Measurements from ENCODE around the gene TIGAR.

TIGAR gene, protein sequence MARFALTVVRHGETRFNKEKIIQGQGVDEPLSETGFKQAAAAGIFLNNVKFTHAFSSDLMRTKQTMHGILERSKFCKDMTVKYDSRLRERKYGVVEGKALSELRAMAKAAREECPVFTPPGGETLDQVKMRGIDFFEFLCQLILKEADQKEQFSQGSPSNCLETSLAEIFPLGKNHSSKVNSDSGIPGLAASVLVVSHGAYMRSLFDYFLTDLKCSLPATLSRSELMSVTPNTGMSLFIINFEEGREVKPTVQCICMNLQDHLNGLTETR

DNA sequence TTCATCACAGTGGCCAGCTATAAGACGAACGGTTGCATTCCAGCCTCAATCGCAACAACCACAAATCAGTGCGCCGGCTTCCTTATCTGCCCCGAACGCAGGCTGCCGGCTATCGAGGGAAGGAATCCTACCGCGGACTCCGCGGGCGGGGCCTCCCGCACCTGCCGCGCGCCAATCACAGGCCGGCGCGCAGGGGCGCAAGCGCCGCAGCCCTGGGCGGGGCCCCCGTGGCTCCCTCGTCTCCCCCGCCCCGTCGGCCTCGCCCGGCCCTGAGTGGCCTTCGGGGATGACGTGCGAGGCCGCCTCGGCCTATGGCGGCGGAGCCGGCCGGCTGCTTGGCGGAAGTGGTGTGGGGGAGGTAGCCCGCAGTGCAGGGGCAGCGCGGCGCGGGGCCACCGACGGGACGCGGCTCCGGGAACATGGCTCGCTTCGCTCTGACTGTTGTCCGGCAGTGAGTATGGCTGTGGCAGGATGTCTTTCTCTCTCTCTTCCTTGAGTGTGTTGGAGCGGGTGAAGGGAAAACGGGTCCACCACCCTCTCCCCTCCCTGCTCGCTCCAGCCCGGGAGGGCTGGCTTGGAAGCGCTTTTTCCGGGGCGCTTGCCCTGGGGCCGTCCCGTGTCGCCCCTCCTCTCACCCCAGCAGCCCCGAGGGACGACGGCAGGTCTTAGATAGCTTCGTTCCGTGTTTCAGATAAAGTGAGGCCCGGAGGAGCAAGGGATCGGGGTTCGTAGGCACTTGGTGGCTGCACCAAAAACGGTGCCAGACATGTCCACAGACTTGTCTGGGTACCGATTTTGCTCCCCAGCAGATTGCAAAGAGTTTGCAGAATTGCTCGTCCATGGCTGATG is at the start of gene TIGAR:
TIGAR (plus strand) TSS at position 361 of the 849 bp plus-strand sequence; CDS start at position 420, 59 bp downstream.
- H3K79me2 ChIP-seq (ENCODE audit: control insufficient read depth, insufficient read depth, low read length, unreplicated experiment) = peaks cover 32% of the 10 kb centered on the region
- peak within 1 kb of the TSS; percentile 93 for H3K4me3 ChIP-seq (ENCODE audit: low read depth, low read length)
- H3K27me3 ChIP-seq (ENCODE audit: insufficient read depth, low read length) = no peaks in the 10 kb centered on the region
- peaks cover 6% of the 10 kb centered on the region for H3K4me1 ChIP-seq (ENCODE audit: control insufficient read depth, insufficient read depth, low read length, unreplicated experiment)
- 0 out of 2 replicates have a peak, but pooled peaks cover 4% of the 10 kb centered on the region for H3K36me3 ChIP-seq (ENCODE audit: insufficient read depth, low read length)
- H3K27ac ChIP-seq (ENCODE audit: low read depth, low read length) = peak within 1 kb of the TSS; percentile 38
- H2AFZ ChIP-seq (ENCODE audit: low read length, unreplicated experiment) = peak within 1 kb of the TSS; percentile 95

DNA sequence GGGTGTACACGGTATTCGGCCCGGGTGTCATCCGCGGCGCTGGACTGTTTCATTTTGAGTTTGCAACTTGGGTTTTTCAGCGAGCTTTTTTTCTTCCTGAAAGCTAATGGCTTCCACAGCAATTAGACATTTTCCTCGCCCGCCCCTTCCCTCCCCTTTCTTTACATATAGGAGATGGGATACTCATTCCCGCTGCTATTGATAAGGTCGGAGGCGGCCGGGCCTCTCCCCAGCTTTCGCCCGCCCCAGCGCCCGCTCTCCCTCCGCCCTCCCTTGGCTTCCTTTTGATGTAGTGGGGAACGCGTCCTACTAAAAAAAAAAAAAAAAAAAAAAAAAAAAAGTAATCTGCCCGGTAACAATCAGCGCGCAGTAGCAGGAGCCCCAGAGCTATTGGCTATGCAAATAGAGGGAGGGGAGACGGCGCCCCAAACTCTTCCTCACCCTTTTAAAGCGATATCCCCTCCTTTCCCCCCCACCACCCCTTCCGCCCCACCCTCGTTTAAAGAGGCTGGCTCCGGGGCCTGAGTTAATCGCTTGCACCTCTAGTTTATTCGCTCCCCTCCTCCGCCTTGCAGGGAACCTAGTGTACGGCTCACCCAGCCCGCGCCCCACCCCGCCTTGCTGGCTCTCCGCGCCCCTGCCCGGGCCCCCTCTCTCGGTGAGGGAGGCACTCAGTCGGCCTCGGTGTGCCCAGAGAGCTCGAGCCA is 49.1 kb upstream of the TIGAR start:
- peak overlapping the region; percentile 67 for H2AFZ ChIP-seq (ENCODE audit: low read length, unreplicated experiment)

DNA sequence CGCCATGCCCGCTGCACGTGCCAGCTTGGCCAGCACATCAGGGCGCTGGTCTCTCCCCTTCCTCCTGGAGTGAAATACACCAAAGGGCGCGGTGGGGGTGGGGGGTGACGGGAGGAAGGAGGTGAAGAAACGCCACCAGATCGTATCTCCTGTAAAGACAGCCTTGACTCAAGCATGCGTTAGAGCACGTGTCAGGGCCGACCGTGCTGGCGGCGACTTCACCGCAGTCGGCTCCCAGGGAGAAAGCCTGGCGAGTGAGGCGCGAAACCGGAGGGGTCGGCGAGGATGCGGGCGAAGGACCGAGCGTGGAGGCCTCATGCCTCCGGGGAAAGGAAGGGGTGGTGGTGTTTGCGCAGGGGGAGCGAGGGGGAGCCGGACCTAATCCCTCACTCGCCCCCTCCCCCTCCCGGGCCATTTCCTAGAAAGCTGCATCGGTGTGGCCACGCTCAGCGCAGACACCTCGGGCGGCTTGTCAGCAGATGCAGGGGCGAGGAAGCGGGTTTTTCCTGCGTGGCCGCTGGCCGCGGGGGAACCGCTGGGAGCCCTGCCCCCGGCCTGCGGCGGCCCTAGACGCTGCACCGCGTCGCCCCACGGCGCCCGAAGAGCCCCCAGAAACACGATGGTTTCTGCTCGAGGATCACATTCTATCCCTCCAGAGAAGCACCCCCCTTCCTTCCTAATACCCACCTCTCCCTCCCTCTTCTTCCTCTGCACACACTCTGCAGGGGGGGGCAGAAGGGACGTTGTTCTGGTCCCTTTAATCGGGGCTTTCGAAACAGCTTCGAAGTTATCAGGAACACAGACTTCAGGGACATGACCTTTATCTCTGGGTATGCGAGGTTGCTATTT is 48.4 kb upstream of the TIGAR start:
- Histone ChIP-seq H3K27me3 (ENCODE audit: insufficient read depth, low read length) (peaks cover 38% of the 10 kb centered on the region), H3K36me3 (ENCODE audit: insufficient read depth, low read length) (no peaks in the 10 kb centered on the region), H2AFZ (ENCODE audit: low read length, unreplicated experiment) (peak overlapping the region; percentile 67), H3K4me3 (ENCODE audit: low read depth, low read length) (peak overlapping the region; percentile 98), H3K27ac (ENCODE audit: low read depth, low read length) (no peak overlapping the region), H3K79me2 (ENCODE audit: control insufficient read depth, insufficient read depth, low read length, unreplicated experiment) (peaks cover 19% of the 10 kb centered on the region), H3K4me1 (ENCODE audit: control insufficient read depth, insufficient read depth, low read length, unreplicated experiment) (peaks cover 17% of the 10 kb centered on the region)

More for the DNA sequence above, 49.1 kb upstream of the TIGAR start:
- Histone ChIP-seq H3K4me3 (ENCODE audit: low read depth, low read length) (peak overlapping the region; percentile 98), H3K27ac (ENCODE audit: low read depth, low read length) (no peak overlapping the region), H3K79me2 (ENCODE audit: control insufficient read depth, insufficient read depth, low read length, unreplicated experiment) (peaks cover 19% of the 10 kb centered on the region), H3K36me3 (ENCODE audit: insufficient read depth, low read length) (no peaks in the 10 kb centered on the region), H3K4me1 (ENCODE audit: control insufficient read depth, insufficient read depth, low read length, unreplicated experiment) (peaks cover 14% of the 10 kb centered on the region), H3K27me3 (ENCODE audit: insufficient read depth, low read length) (peaks cover 46% of the 10 kb centered on the region)

DNA sequence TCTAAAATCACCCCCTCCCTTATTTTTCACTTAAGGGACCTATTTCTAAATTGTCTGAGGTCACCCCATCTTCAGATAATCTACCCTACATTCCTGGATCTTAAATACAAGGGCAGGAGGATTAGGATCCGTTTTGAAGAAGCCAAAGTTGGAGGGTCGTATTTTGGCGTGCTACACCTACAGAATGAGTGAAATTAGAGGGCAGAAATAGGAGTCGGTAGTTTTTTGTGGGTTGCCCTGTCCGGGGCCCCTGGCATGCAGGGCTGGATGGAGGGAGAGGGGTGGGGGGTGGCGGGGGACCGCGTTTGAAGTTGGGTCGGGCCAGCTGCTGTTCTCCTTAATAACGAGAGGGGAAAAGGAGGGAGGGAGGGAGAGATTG is 47.8 kb upstream of the TIGAR start:
- Histone ChIP-seq H3K27ac (ENCODE audit: low read depth, low read length) (no peak overlapping the region), H3K79me2 (ENCODE audit: control insufficient read depth, insufficient read depth, low read length, unreplicated experiment) (peaks cover 19% of the 10 kb centered on the region), H3K27me3 (ENCODE audit: insufficient read depth, low read length) (peaks cover 33% of the 10 kb centered on the region), H3K4me1 (ENCODE audit: control insufficient read depth, insufficient read depth, low read length, unreplicated experiment) (peaks cover 18% of the 10 kb centered on the region), H2AFZ (ENCODE audit: low read length, unreplicated experiment) (peak overlapping the region; percentile 45), H3K4me3 (ENCODE audit: low read depth, low read length) (peak overlapping the region; percentile 98), H3K36me3 (ENCODE audit: insufficient read depth, low read length) (no peaks in the 10 kb centered on the region)

DNA sequence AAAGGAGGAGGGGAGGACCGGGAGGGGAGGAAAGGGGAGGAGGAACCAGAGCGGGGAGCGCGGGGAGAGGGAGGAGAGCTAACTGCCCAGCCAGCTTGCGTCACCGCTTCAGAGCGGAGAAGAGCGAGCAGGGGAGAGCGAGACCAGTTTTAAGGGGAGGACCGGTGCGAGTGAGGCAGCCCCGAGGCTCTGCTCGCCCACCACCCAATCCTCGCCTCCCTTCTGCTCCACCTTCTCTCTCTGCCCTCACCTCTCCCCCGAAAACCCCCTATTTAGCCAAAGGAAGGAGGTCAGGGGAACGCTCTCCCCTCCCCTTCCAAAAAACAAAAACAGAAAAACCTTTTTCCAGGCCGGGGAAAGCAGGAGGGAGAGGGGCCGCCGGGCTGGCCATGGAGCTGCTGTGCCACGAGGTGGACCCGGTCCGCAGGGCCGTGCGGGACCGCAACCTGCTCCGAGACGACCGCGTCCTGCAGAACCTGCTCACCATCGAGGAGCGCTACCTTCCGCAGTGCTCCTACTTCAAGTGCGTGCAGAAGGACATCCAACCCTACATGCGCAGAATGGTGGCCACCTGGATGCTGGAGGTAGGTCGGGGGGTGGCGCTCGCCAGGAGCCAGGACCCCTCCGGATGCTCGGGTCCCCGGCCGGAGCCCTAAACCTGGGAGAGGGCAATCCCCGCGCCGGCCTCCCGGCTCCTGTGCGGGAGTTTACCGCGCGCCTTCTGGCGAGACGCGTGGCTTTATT is 47.2 kb upstream of the TIGAR start, which contains the start of gene CCND2:
CCND2 (plus strand) TSS at position 111 of the 744 bp plus-strand sequence; CDS start at position 390, 279 bp downstream.
- Histone ChIP-seq H3K4me3 (ENCODE audit: low read depth, low read length) (peak within 1 kb of the TSS; percentile 98), H2AFZ (ENCODE audit: low read length, unreplicated experiment) (peak within 1 kb of the TSS; percentile 67), H3K4me1 (ENCODE audit: control insufficient read depth, insufficient read depth, low read length, unreplicated experiment) (peaks cover 23% of the 10 kb centered on the region), H3K27ac (ENCODE audit: low read depth, low read length) (no peak within 1 kb of the TSS), H3K27me3 (ENCODE audit: insufficient read depth, low read length) (peaks cover 27% of the 10 kb centered on the region), H3K79me2 (ENCODE audit: control insufficient read depth, insufficient read depth, low read length, unreplicated experiment) (peaks cover 19% of the 10 kb centered on the region), H3K36me3 (ENCODE audit: insufficient read depth, low read length) (no peaks in the 10 kb centered on the region)

DNA sequence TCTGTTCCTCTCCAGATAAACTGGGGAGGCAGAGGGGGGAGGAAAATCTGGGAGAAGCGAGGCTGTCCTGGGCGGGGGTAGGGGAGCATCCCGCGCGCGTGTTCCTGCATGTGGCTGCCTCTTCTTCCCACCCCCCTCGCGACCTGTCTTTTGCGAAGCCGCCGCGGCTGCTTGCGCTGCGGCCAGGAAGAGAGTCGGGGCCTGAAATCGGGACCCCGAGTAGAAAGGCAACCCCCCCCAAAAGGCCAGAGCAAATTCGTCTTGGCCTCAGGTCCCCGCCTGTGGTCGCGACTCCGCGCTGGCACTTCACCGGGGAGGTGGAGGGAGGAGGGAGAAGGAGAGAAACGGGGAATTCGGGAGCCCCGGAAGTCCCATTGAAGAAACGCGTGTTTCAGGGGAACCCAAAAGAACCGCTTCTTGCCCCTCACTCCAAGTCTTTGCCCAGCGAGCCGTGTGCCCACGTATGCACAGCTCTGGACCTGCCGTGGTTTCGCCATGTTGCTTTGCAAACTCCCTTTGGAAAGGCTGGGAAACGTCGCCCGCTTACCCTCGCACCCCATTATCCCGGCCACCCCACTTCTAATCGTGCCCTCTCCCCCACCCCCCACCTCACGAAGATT is 46.5 kb upstream of the TIGAR start:
- no peak overlapping the region; the same call in 1 of the 2 replicates for H3K27ac ChIP-seq (ENCODE audit: low read depth, low read length)
- H3K36me3 ChIP-seq (ENCODE audit: insufficient read depth, low read length) = peaks cover 2% of the 10 kb centered on the region; the same call in 1 of the 2 replicates
- H3K79me2 ChIP-seq (ENCODE audit: control insufficient read depth, insufficient read depth, low read length, unreplicated experiment) = peaks cover 19% of the 10 kb centered on the region
- H3K27me3 ChIP-seq (ENCODE audit: insufficient read depth, low read length) = peaks cover 22% of the 10 kb centered on the region
- H3K4me3 ChIP-seq (ENCODE audit: low read depth, low read length) = peak overlapping the region; percentile 98
- peaks cover 23% of the 10 kb centered on the region for H3K4me1 ChIP-seq (ENCODE audit: control insufficient read depth, insufficient read depth, low read length, unreplicated experiment)
- H2AFZ ChIP-seq (ENCODE audit: low read length, unreplicated experiment) = peak overlapping the region; percentile 64

DNA sequence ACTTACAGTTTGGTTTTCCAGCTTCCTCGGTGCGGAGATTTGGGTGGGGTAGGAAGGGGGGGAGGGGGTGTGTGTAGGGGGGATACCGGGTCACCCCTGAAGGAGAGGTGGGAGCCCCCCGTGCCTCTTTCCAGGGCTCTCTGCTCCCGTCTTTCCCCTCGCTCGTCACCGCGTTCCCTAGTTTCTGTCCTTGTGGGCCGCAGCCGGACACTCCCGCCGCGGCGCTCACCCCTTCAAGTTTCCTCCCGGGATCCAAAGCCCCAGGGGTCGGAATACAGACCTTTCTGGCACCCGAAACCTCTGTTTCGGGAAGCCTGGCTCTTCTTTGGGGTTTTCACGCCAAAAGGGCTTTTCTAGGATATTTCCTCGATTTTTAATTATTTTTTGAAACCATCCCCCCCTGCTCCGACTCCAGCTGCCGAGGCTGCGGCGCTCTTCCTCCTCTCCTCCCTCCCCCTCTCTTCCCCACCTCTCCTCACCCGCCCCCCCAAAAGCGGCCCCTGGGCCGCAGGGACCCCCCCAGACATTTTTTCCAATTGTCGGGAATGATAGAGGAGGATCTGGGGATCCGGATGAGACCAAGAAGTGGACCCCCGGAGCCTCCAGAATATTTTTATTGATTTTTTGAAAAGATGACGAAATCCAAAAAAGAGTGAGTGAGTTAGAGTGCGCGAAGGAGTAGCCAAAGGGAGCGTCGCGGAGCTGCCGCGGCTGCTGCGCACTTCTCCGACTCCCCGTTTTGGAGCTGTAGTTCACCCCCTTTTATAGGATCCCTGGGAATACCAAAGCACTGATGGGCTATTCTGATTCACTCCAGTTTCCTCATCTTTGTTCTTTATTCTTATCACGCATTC is 45.8 kb upstream of the TIGAR start:
- peaks cover 8% of the 10 kb centered on the region; the same call in 1 of the 2 replicates for H3K36me3 ChIP-seq (ENCODE audit: insufficient read depth, low read length)
- H3K4me3 ChIP-seq (ENCODE audit: low read depth, low read length) = peak overlapping the region; percentile 98
- peaks cover 19% of the 10 kb centered on the region for H3K79me2 ChIP-seq (ENCODE audit: control insufficient read depth, insufficient read depth, low read length, unreplicated experiment)
- peak overlapping the region; percentile 61 for H3K27ac ChIP-seq (ENCODE audit: low read depth, low read length)
- H3K27me3 ChIP-seq (ENCODE audit: insufficient read depth, low read length) = peaks cover 14% of the 10 kb centered on the region
- peak overlapping the region; percentile 64 for H2AFZ ChIP-seq (ENCODE audit: low read length, unreplicated experiment)
- peaks cover 27% of the 10 kb centered on the region for H3K4me1 ChIP-seq (ENCODE audit: control insufficient read depth, insufficient read depth, low read length, unreplicated experiment)

DNA sequence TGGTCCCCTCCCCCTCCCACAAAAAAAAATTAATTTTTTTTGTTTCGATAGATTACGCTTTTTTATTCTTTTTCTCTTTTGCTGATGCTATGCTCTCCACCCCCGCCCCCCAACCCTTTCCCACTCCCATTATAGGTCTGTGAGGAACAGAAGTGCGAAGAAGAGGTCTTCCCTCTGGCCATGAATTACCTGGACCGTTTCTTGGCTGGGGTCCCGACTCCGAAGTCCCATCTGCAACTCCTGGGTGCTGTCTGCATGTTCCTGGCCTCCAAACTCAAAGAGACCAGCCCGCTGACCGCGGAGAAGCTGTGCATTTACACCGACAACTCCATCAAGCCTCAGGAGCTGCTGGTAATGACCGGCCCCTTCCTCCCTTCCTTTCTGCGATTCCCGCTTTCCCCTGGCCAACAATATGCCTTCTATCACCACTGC is 45.1 kb upstream of the TIGAR start:
- Histone ChIP-seq H3K36me3 (ENCODE audit: insufficient read depth, low read length) (peaks cover 8% of the 10 kb centered on the region; the same call in 1 of the 2 replicates), H3K27me3 (ENCODE audit: insufficient read depth, low read length) (peaks cover 8% of the 10 kb centered on the region), H3K4me3 (ENCODE audit: low read depth, low read length) (peak overlapping the region; percentile 98), H3K79me2 (ENCODE audit: control insufficient read depth, insufficient read depth, low read length, unreplicated experiment) (peaks cover 19% of the 10 kb centered on the region), H2AFZ (ENCODE audit: low read length, unreplicated experiment) (no peak overlapping the region), H3K4me1 (ENCODE audit: control insufficient read depth, insufficient read depth, low read length, unreplicated experiment) (peaks cover 32% of the 10 kb centered on the region), H3K27ac (ENCODE audit: low read depth, low read length) (no peak overlapping the region)
